Neutrophil (primary cell): ENCODE measurements around the gene CCNE1.

Experiments used
- H3K27ac ChIP-seq: fragments of 200-600 bp; sonication (generic); 2 replicates; pipeline ENCODE4 v1.5.1; 2016; ENCODE audit warnings: mild to moderate bottlenecking, moderate library complexity
- H3K27me3 ChIP-seq: fragments of 200-600 bp; sonication (generic); 2 replicates; pipeline ENCODE4 v1.6.0; 2016; ENCODE audit warnings: mild to moderate bottlenecking
- H3K36me3 ChIP-seq: fragments of 200-600 bp; sonication (generic); 2 replicates; pipeline ENCODE4 v1.5.1; 2017
- H3K4me1 ChIP-seq, 2 experiments: fragments of 200-600 bp in 1 of 2; sonication (generic) in 1 of 2; 1 replicate in 1 of 2; 2 replicates in 1 of 2; pipeline versions ENCODE4 v1.5.1 to v1.6.1; 2013 to 2016; ENCODE audit warnings: low read depth in 1 of 2, low read length in 1 of 2, mild to moderate bottlenecking in 1 of 2, moderate library complexity in 1 of 2; ENCODE audit not compliant: control insufficient read depth in 1 of 2, insufficient read depth in 1 of 2
- H3K4me3 ChIP-seq, 2 experiments: fragments of 200-600 bp in 1 of 2; sonication (generic) in 1 of 2; 1 replicate in 1 of 2; 2 replicates in 1 of 2; pipeline ENCODE4 v1.5.1; 2013 to 2016; ENCODE audit warnings: low read depth in 1 of 2, low read length in 1 of 2, mild to moderate bottlenecking in 1 of 2, moderate library complexity in 1 of 2
- H3K9me3 ChIP-seq: fragments of 200-600 bp; sonication (generic); 2 replicates; pipeline ENCODE4 v1.5.1; 2016
- CTCF ChIP-seq: fragments of 200-600 bp; sonication (generic); IDR thresholded peaks from 2 replicates; pipeline ENCODE4 v1.5.1; 2016; ENCODE audit warnings: antibody characterized with exemption

The CCNE1 gene

GRCh38 chr19:29832801-29833200, 21.0 kb downstream of the CCNE1 start:
- no peak for TF ChIP-seq CTCF
- H3K9me3 ChIP-seq = no peaks in the 10 kb centered on the region
- no peaks in the 10 kb centered on the region for H3K36me3 ChIP-seq
- H3K4me3 ChIP-seq = no peak overlapping the region
- no peak overlapping the region for H3K27ac ChIP-seq
- H3K4me1 ChIP-seq = peaks cover 0 to 4% of the 10 kb centered on the region in 2 experiments
- peaks cover 21% of the 10 kb centered on the region for H3K27me3 ChIP-seq

- Histone ChIP-seq H3K27me3 (peaks cover 22% of the 10 kb centered on the region), H3K4me3 (no peak overlapping the region), H3K27ac (no peak overlapping the region), H3K36me3 (no peaks in the 10 kb centered on the region), H3K4me1 (peaks cover 0 to 4% of the 10 kb centered on the region in 2 experiments), H3K9me3 (no peaks in the 10 kb centered on the region)
- no peak for TF ChIP-seq CTCF
These were observed 21.9 kb downstream of the CCNE1 start for GRCh38 chr19:29833614-29834261.

GRCh38 chr19:29834991-29835846, 23.4 kb downstream of the CCNE1 start:
- H3K27me3 ChIP-seq = peaks cover 33% of the 10 kb centered on the region
- H3K36me3 ChIP-seq = no peaks in the 10 kb centered on the region
- H3K4me3 ChIP-seq = no peak overlapping the region
- H3K4me1 ChIP-seq = peaks cover 0 to 4% of the 10 kb centered on the region in 2 experiments
- no peaks in the 10 kb centered on the region for H3K9me3 ChIP-seq
- TF ChIP-seq CTCF = no peak
- H3K27ac ChIP-seq = no peak overlapping the region

- no peak overlapping the region for H3K4me3 ChIP-seq
- TF ChIP-seq CTCF = no peak
- H3K9me3 ChIP-seq = no peaks in the 10 kb centered on the region
- peaks cover 32% of the 10 kb centered on the region for H3K27me3 ChIP-seq
- peaks cover 0 to 4% of the 10 kb centered on the region in 2 experiments for H3K4me1 ChIP-seq
- H3K36me3 ChIP-seq = no peaks in the 10 kb centered on the region
- no peak overlapping the region for H3K27ac ChIP-seq
These were observed 24.6 kb downstream of the CCNE1 start for GRCh38 chr19:29836409-29836825.

- Histone ChIP-seq H3K27ac (no peak overlapping the region), H3K27me3 (peaks cover 37% of the 10 kb centered on the region), H3K9me3 (no peaks in the 10 kb centered on the region)
These were observed 25.7 kb downstream of the CCNE1 start for GRCh38 chr19:29837448-29837981.

More at GRCh38 chr19:29837448-29837981, 25.7 kb downstream of the CCNE1 start:
- TF ChIP-seq CTCF = no peak
- Histone ChIP-seq H3K4me1 (peaks cover 0 to 4% of the 10 kb centered on the region in 2 experiments), H3K36me3 (no peaks in the 10 kb centered on the region), H3K4me3 (no peak overlapping the region)
